Liver (tissue), 9 donors: Measurements from ENCODE around the gene CMC2. TPM values are rescaled to one million over a fixed set of nuclear protein-coding genes. Genes with fewer than 3 reads are reported as not detected.

Experiments used
- DNase-seq: peaks from one replicate; pipeline ENCODE4 v3.0.0-alpha.2; 2017; ENCODE audit warnings: low spot score
- H3K27ac ChIP-seq, 2 donors: one replicate each; pipeline ENCODE4 v1.7.0; 2013; ENCODE audit warnings: inconsistent platforms in 2 of 2, low read length in 2 of 2, control low read depth in 1 of 2, low read depth in 1 of 2, mild to moderate bottlenecking in 1 of 2
- H3K27me3 ChIP-seq, 4 donors: one replicate each; pipeline versions ENCODE4 v1.6.1 to v1.7.0; 2013; ENCODE audit warnings: low read length in 3 of 4, inconsistent platforms in 1 of 4, mild to moderate bottlenecking in 1 of 4, moderate library complexity in 1 of 4; ENCODE audit not compliant: control insufficient read depth in 4 of 4, insufficient read depth in 4 of 4
- H3K36me3 ChIP-seq, 4 donors: one replicate each; pipeline versions ENCODE4 v1.6.1 to v1.7.0; 2013; ENCODE audit warnings: low read length in 3 of 4, mild to moderate bottlenecking in 3 of 4, low read depth in 1 of 4, moderate library complexity in 1 of 4; ENCODE audit not compliant: control insufficient read depth in 4 of 4, insufficient read depth in 3 of 4
- H3K4me1 ChIP-seq, 4 donors: one replicate each; pipeline versions ENCODE4 v1.6.1 to v1.7.0; 2013; ENCODE audit warnings: low read length in 3 of 4, mild to moderate bottlenecking in 3 of 4, moderate library complexity in 1 of 4; ENCODE audit not compliant: control insufficient read depth in 4 of 4, insufficient read depth in 4 of 4
- H3K4me3 ChIP-seq, 3 donors: one replicate each; pipeline versions ENCODE4 v1.6.1 to v1.7.0; 2013; ENCODE audit warnings: low read length in 3 of 3, control low read depth in 1 of 3, low read depth in 1 of 3, mild to moderate bottlenecking in 1 of 3
- H3K9ac ChIP-seq, 2 donors: one replicate each; pipeline ENCODE4 v1.7.0; 2013; ENCODE audit warnings: low read length in 2 of 2, mild to moderate bottlenecking in 2 of 2, moderate library complexity in 2 of 2, control low read depth in 1 of 2, low read depth in 1 of 2
- H3K9me3 ChIP-seq, 4 donors: one replicate each; pipeline versions ENCODE4 v1.6.1 to v1.7.0; 2013; ENCODE audit warnings: low read length in 3 of 4; ENCODE audit not compliant: control insufficient read depth in 4 of 4
- CTCF ChIP-seq: fragments of 150-350 bp; IDR thresholded peaks from 2 replicates; pipeline ENCODE4 v1.5.1; 2017; ENCODE audit warnings: improper control_type of control experiment, low read depth, low read length; ENCODE audit not compliant: missing input control
- EGR1 ChIP-seq, 2 donors: IDR thresholded peaks; 2 replicates each; pipeline ENCODE4 v1.6.1; 2016 to 2018; ENCODE audit warnings: antibody characterized with exemption in 2 of 2, low read depth in 2 of 2
- FOXA1 ChIP-seq: IDR thresholded peaks from 2 replicates; pipeline ENCODE4 v1.6.1; 2016; ENCODE audit warnings: antibody characterized with exemption
- GABPA ChIP-seq, 2 donors: IDR thresholded peaks in 1 of 2; conservative IDR thresholded peaks in 1 of 2; 2 replicates each; pipeline ENCODE4 v1.6.1; 2016; ENCODE audit warnings: antibody characterized with exemption in 2 of 2, mild to moderate bottlenecking in 1 of 2, moderate library complexity in 1 of 2
- HNF4A ChIP-seq, 2 donors: conservative IDR thresholded peaks; 2 replicates each; pipeline ENCODE4 v1.6.1; 2016; ENCODE audit warnings: antibody characterized with exemption in 2 of 2, mild to moderate bottlenecking in 2 of 2
- HNF4G ChIP-seq: IDR thresholded peaks from 2 replicates; pipeline ENCODE4 v1.6.1; 2016; ENCODE audit warnings: antibody characterized with exemption
- JUND ChIP-seq, 2 donors: IDR thresholded peaks; 2 replicates each; pipeline ENCODE4 v1.6.1; 2016; ENCODE audit warnings: antibody characterized with exemption in 2 of 2
- NR2F2 ChIP-seq: IDR thresholded peaks from 2 replicates; pipeline ENCODE4 v1.6.1; 2016; ENCODE audit warnings: antibody characterized with exemption
- RAD21 ChIP-seq, 2 donors: IDR thresholded peaks; 2 replicates each; pipeline ENCODE4 v1.6.1; 2016; ENCODE audit warnings: antibody characterized with exemption in 2 of 2, mild to moderate bottlenecking in 2 of 2
- RXRA ChIP-seq, 2 donors: IDR thresholded peaks; 2 replicates each; pipeline ENCODE4 v1.6.1; 2017 to 2018; ENCODE audit warnings: antibody characterized with exemption in 2 of 2, mild to moderate bottlenecking in 1 of 2
- SP1 ChIP-seq: IDR thresholded peaks from 2 replicates; pipeline ENCODE4 v1.6.1; 2018; ENCODE audit warnings: antibody characterized with exemption, mild to moderate bottlenecking
- TAF1 ChIP-seq: conservative IDR thresholded peaks from 2 replicates; pipeline ENCODE4 v1.6.1; 2016; ENCODE audit warnings: antibody characterized with exemption, mild to moderate bottlenecking
- YY1 ChIP-seq: IDR thresholded peaks from 2 replicates; pipeline ENCODE4 v1.6.1; 2016; ENCODE audit warnings: antibody characterized with exemption, mild to moderate bottlenecking
- ZBTB33 ChIP-seq: IDR thresholded peaks from 2 replicates; pipeline ENCODE4 v1.6.1; 2016; ENCODE audit warnings: antibody characterized with exemption
- WGBS: extraction: QIAGEN DNeasy Blood & Tissue Kit; methylation state at CpG from one replicate; pipeline ENCODE4 v1.1.7; 2013; 5-methylcytosine and 5-hydroxymethylcytosine counted together
- polyA plus RNA-seq, 2 donors: library from polyadenylated mRNA; stranded (reverse) in 1 of 2; unstranded in 1 of 2; fragments of 200-250 nt in 1 of 2; fragments of >200 nt in 1 of 2; fragmentation: Nextera tagmentation in 1 of 2; extraction: Ambion mirVana in 1 of 2; gene quantifications; one replicate each; pipeline versions ENCODE4 v1.2.1 to v1.2.3, GENCODE V29; 2013 to 2015
- total RNA-seq, 2 donors: library from RNA; depleted of rRNA; stranded (reverse); fragments of >200 nt; gene quantifications; one replicate each; pipeline ENCODE4 v1.2.3, GENCODE V29; 2014
- TF ChIP-seq, protein P1 (sequence below): IDR thresholded peaks from 2 replicates; pipeline ENCODE4 v1.6.1; 2016; ENCODE audit warnings: antibody characterized with exemption
- TF ChIP-seq, protein P2 (sequence below): IDR thresholded peaks from 2 replicates; pipeline ENCODE4 v1.6.1; 2016; ENCODE audit warnings: antibody characterized with exemption
- TF ChIP-seq, protein P3 (sequence below): IDR thresholded peaks from 2 replicates; pipeline ENCODE4 v1.6.1; 2016; ENCODE audit warnings: antibody characterized with exemption, mild to moderate bottlenecking
- donor health status: healthy.
- donor health status: healthy.
- donor health status: healthy.
- donor health status: healthy.
- donor health status: healthy.

The CMC2 gene
- total and polyA plus RNA-seq, 4 donors = 26.2 to 98.4 (median 42.5) TPM

DNA sequence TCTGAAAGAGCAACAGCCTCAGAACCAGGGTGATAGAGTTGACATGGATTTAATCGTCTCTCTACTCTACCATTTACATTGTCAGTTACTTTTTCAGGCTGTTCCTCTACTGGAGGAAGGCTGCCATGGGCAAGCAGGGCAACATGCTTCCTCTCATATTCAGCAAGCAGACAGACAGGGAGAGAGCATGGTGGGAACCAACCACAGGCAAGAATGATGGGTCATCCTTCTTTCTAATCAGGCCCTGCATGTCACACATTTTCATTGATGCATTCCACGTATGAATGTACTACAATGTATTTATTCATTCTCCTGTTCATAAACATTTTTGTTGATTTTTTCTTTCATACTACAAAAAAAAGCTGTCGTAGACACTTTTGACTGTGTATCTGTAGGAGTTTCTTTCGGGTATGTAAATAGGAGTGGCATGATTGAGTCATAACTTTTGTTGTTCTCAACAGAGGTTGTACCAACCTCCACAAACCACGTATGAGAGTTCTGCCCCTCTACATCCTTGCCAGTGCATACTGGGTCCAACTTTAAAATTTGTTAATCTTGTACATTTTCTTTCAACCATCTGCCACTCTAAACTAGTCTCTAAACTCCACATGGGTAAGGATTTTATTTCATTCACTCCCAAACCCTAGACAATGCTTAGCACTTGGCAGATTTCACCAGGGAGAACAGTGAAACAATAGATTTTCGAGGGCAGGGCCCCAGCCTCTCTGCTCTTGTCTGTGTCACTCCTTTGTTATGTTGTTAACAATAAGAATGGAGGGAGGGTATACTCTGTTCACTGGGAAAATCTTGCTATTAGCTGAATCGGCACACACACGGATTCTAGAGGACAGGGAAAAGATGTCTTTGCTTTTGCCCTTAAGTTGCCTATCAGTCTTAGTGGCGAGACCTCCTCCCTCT, 58.7 kb downstream of the CMC2 start:
- TF ChIP-seq TAF1 (no peak), JUND (IDR thresholded peaks at IDR 0.05) (no peak), YY1 (no peak), EGR1 (IDR thresholded peaks at IDR 0.05; ENCODE audit: low read depth in 2 of 2) (no peak), HNF4A (conservative IDR thresholded peaks at IDR 0.05) (no peak), ZBTB33 (no peak), RAD21 (IDR thresholded peaks at IDR 0.05) (no peak), RXRA (IDR thresholded peaks at IDR 0.05) (no peak), SP1 (no peak), GABPA (IDR thresholded peaks at IDR 0.05 in 1 of 2, conservative IDR thresholded peaks at IDR 0.05 in 1 of 2) (no peak), FOXA1 (no peak)
- TF ChIP-seq, protein P1, sequence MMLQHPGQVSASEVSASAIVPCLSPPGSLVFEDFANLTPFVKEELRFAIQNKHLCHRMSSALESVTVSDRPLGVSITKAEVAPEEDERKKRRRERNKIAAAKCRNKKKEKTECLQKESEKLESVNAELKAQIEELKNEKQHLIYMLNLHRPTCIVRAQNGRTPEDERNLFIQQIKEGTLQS = no peak
- TF ChIP-seq, protein P2, sequence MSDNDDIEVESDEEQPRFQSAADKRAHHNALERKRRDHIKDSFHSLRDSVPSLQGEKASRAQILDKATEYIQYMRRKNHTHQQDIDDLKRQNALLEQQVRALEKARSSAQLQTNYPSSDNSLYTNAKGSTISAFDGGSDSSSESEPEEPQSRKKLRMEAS = no peak
- no peaks in the 10 kb centered on the region for H3K36me3 ChIP-seq
- no peaks in the 10 kb centered on the region for H3K9me3 ChIP-seq
- WGBS = 80% methylated on average over 9 of the region's 9 CpGs
- no peak overlapping the region for H3K4me3 ChIP-seq
- no peak for DNase-seq
- H3K9ac ChIP-seq = no peak overlapping the region
- no peaks in the 10 kb centered on the region for H3K27me3 ChIP-seq
- H3K4me1 ChIP-seq = no peaks in the 10 kb centered on the region
- no peak overlapping the region for H3K27ac ChIP-seq

- 92% methylated on average over 5 of the region's 5 CpGs for WGBS
- Histone ChIP-seq H3K36me3 (no peaks in the 10 kb centered on the region), H3K27me3 (no peaks in the 10 kb centered on the region), H3K27ac (no peak overlapping the region), H3K9ac (no peak overlapping the region), H3K9me3 (no peaks in the 10 kb centered on the region), H3K4me1 (no peaks in the 10 kb centered on the region), H3K4me3 (no peak overlapping the region)
- no peak for DNase-seq
- no peak for TF ChIP-seq CTCF
- TF ChIP-seq RXRA (IDR thresholded peaks at IDR 0.05) = no peak
- no peak for TF ChIP-seq HNF4G
- TF ChIP-seq FOXA1 = no peak
- TF ChIP-seq JUND (IDR thresholded peaks at IDR 0.05) = no peak
- TF ChIP-seq GABPA (IDR thresholded peaks at IDR 0.05 in 1 of 2, conservative IDR thresholded peaks at IDR 0.05 in 1 of 2) = no peak
- TF ChIP-seq ZBTB33 = no peak
- TF ChIP-seq, protein P3, sequence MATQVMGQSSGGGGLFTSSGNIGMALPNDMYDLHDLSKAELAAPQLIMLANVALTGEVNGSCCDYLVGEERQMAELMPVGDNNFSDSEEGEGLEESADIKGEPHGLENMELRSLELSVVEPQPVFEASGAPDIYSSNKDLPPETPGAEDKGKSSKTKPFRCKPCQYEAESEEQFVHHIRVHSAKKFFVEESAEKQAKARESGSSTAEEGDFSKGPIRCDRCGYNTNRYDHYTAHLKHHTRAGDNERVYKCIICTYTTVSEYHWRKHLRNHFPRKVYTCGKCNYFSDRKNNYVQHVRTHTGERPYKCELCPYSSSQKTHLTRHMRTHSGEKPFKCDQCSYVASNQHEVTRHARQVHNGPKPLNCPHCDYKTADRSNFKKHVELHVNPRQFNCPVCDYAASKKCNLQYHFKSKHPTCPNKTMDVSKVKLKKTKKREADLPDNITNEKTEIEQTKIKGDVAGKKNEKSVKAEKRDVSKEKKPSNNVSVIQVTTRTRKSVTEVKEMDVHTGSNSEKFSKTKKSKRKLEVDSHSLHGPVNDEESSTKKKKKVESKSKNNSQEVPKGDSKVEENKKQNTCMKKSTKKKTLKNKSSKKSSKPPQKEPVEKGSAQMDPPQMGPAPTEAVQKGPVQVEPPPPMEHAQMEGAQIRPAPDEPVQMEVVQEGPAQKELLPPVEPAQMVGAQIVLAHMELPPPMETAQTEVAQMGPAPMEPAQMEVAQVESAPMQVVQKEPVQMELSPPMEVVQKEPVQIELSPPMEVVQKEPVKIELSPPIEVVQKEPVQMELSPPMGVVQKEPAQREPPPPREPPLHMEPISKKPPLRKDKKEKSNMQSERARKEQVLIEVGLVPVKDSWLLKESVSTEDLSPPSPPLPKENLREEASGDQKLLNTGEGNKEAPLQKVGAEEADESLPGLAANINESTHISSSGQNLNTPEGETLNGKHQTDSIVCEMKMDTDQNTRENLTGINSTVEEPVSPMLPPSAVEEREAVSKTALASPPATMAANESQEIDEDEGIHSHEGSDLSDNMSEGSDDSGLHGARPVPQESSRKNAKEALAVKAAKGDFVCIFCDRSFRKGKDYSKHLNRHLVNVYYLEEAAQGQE = no peak
- TF ChIP-seq SP1 = no peak
- TF ChIP-seq HNF4A (conservative IDR thresholded peaks at IDR 0.05) = no peak
- no peak for TF ChIP-seq NR2F2
Measured at GRCh38 chr16:80947239-80947638, 59.4 kb downstream of the CMC2 start.
